Pancreas (tissue), 10 donors: ENCODE results near the gene MAGEA4. TPM values are rescaled to one million over a fixed set of nuclear protein-coding genes. Genes with fewer than 3 reads are reported as not detected.

Experiments used
- ATAC-seq, 4 donors: fragments of 200-7000 bp; cut with Tn5 transposase; one replicate each; pipeline versions ENCODE4 v1.8.0 to v1.9.1; 2020; ENCODE audit warnings: mild to moderate bottlenecking in 4 of 4, moderate library complexity in 4 of 4
- DNase-seq, 6 donors: peaks; one replicate each; pipeline ENCODE4 v3.0.0-alpha.2; 2020
- FAIRE-seq: peaks from 2 replicates; lab custom pipeline; 2012; peaks lifted over from hg19 to GRCh38; lab: Jason Lieb, UNC
- H3K27ac ChIP-seq, 4 donors: fragments of 200-600 bp; sonication (generic); 1 replicate in 3 of 4; 2 replicates in 1 of 4; pipeline versions ENCODE4 v1.5.0 to v1.8.0; 2020
- H3K27me3 ChIP-seq, 4 donors: fragments of 200-600 bp; one replicate each; pipeline ENCODE4 v1.8.0; 2021
- H3K36me3 ChIP-seq, 3 donors: fragments of 200-600 bp; sonication (generic) in 1 of 3; one replicate each; pipeline versions ENCODE4 v1.5.0 to v1.8.0; 2020 to 2021
- H3K4me1 ChIP-seq, 3 donors: fragments of 200-600 bp; one replicate each; pipeline ENCODE4 v1.8.0; 2021
- H3K4me3 ChIP-seq, 4 donors: fragments of 200-600 bp; sonication (generic) in 2 of 4; one replicate each; pipeline versions ENCODE4 v1.5.0 to v1.8.0; 2020 to 2021
- H3K9me3 ChIP-seq, 4 donors: fragments of 200-600 bp; one replicate each; pipeline ENCODE4 v1.8.0; 2021
- WGBS, 2 donors: extraction: QIAGEN DNeasy Blood & Tissue Kit; methylation state at CpG; one replicate each; pipeline ENCODE4 v1.1.7; 2013; 5-methylcytosine and 5-hydroxymethylcytosine counted together
- intact Hi-C, 3 donors: fragments of 100-400 bp; cut with DNase I; formaldehyde crosslinking; loops; one replicate each; pipeline versions ENCODE4 v1.11.1 to v1.14.2; 2022
- polyA plus RNA-seq, 2 donors: library from polyadenylated mRNA; stranded (reverse); fragments of 200-250 nt; gene quantifications; one replicate each; pipeline ENCODE4 v1.2.3, GENCODE V29; 2013
- total RNA-seq, 6 donors: library from RNA; stranded (reverse); fragmentation: NEBNext Ultra II Directional in 4 of 6; extraction: Animal tissue kit (Norgen Biotek cat#: 25700) in 4 of 6; gene quantifications; one replicate each; pipeline versions ENCODE4 v1.2.1 to v1.2.4, GENCODE V29; 2021 to 2023
- TF ChIP-seq, protein P1 (sequence below), 4 donors: fragments of 200-600 bp; sonication (generic) in 3 of 4; IDR thresholded peaks; one replicate each; pipeline versions ENCODE4 v1.5.0 to v1.8.0; 2021; ENCODE audit warnings: antibody characterized with exemption in 4 of 4
- donor health status: healthy with polysubstance abuse.
- donor health status: DM: no; HTN: no; CAD: no; lungs with moderate emphysema.
- donor health status: DM: no; HTN: no; CAD: no.
- donor health status: control.
- donor health status: control.
- donor health status: Bipolar disorder and iron deficiency.
- donor health status: DM: yes; HTN: yes; CAD: no.
- donor health status: DM: no; HTN: no; CAD: no.
- donor health status: DM: no; HTN: no; CAD: no.
- donor health status: DM: yes; HTN: yes; CAD: no.

Gene MAGEA4
- total and polyA plus RNA-seq, 8 donors, result not detected

GRCh38 chrX:151966236-151966635 lies 53.5 kb downstream of the MAGEA4 start:
- no peak for FAIRE-seq
- H3K4me1 ChIP-seq, result no peaks in the 10 kb centered on the region
- no peak for ATAC-seq
- intact Hi-C loops, result no loop called here
- TF ChIP-seq, protein P1, sequence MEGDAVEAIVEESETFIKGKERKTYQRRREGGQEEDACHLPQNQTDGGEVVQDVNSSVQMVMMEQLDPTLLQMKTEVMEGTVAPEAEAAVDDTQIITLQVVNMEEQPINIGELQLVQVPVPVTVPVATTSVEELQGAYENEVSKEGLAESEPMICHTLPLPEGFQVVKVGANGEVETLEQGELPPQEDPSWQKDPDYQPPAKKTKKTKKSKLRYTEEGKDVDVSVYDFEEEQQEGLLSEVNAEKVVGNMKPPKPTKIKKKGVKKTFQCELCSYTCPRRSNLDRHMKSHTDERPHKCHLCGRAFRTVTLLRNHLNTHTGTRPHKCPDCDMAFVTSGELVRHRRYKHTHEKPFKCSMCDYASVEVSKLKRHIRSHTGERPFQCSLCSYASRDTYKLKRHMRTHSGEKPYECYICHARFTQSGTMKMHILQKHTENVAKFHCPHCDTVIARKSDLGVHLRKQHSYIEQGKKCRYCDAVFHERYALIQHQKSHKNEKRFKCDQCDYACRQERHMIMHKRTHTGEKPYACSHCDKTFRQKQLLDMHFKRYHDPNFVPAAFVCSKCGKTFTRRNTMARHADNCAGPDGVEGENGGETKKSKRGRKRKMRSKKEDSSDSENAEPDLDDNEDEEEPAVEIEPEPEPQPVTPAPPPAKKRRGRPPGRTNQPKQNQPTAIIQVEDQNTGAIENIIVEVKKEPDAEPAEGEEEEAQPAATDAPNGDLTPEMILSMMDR (IDR thresholded peaks at IDR 0.05), result no peak
- no peak for DNase-seq
- no peaks in the 10 kb centered on the region for H3K27me3 ChIP-seq
- no peaks in the 10 kb centered on the region for H3K9me3 ChIP-seq
- 81% methylated on average over 6 of the region's 6 CpGs for WGBS, 2 donors
- no peaks in the 10 kb centered on the region for H3K36me3 ChIP-seq
- H3K4me3 ChIP-seq, result no peak overlapping the region
- H3K27ac ChIP-seq, result no peak overlapping the region

- FAIRE-seq, result no peak
- H3K36me3 ChIP-seq, result no peaks in the 10 kb centered on the region
- H3K4me3 ChIP-seq, result no peak overlapping the region
- WGBS, 2 donors, result 37 to 45% methylated on average over 7 of the region's 7 CpGs
- ATAC-seq, result no peak
- no peak for DNase-seq
- no peaks in the 10 kb centered on the region for H3K4me1 ChIP-seq
- H3K27me3 ChIP-seq, result no peaks in the 10 kb centered on the region
- no peak overlapping the region for H3K27ac ChIP-seq
- intact Hi-C loops, result no loop called here
- no peaks in the 10 kb centered on the region for H3K9me3 ChIP-seq
- TF ChIP-seq, protein P1 (IDR thresholded peaks at IDR 0.05), result no peak
Observed at GRCh38 chrX:151970027-151970426, 57.3 kb downstream of the MAGEA4 start.

GRCh38 chrX:151970661-151971060 lies 58.0 kb downstream of the MAGEA4 start:
- FAIRE-seq (no peak), DNase-seq (peak in 4 of 6 donors; percentile 33 to 63 (median 50)), ATAC-seq (peak; percentile 44 to 69 (median 60))
- TF ChIP-seq, protein P1 (IDR thresholded peaks at IDR 0.05), result no peak
- Histone ChIP-seq H3K27me3 (no peaks in the 10 kb centered on the region), H3K9me3 (no peaks in the 10 kb centered on the region), H3K4me1 (no peaks in the 10 kb centered on the region), H3K36me3 (no peaks in the 10 kb centered on the region), H3K27ac (peak overlapping the region in 2 of 4 donors; percentile 21 to 46), H3K4me3 (no peak overlapping the region)
- 49 to 54% methylated on average over 6 of the region's 6 CpGs for WGBS, 2 donors
- intact Hi-C loops, result no loop called here

- Histone ChIP-seq H3K4me1 (no peaks in the 10 kb centered on the region), H3K4me3 (peak overlapping the region in 2 of 4 donors; percentile 38 to 52), H3K27ac (peak overlapping the region in 2 of 4 donors; percentile 53 to 59), H3K9me3 (no peaks in the 10 kb centered on the region), H3K27me3 (no peaks in the 10 kb centered on the region), H3K36me3 (no peaks in the 10 kb centered on the region)
- TF ChIP-seq, protein P1 (IDR thresholded peaks at IDR 0.05), result no peak
- DNase-seq (no peak), FAIRE-seq (no peak), ATAC-seq (no peak)
- 44 to 57% methylated on average over 4 of the region's 4 CpGs for WGBS, 2 donors
- intact Hi-C loops, result no loop called here
Observed at GRCh38 chrX:151973060-151973661, 60.5 kb downstream of the MAGEA4 start.

DNA sequence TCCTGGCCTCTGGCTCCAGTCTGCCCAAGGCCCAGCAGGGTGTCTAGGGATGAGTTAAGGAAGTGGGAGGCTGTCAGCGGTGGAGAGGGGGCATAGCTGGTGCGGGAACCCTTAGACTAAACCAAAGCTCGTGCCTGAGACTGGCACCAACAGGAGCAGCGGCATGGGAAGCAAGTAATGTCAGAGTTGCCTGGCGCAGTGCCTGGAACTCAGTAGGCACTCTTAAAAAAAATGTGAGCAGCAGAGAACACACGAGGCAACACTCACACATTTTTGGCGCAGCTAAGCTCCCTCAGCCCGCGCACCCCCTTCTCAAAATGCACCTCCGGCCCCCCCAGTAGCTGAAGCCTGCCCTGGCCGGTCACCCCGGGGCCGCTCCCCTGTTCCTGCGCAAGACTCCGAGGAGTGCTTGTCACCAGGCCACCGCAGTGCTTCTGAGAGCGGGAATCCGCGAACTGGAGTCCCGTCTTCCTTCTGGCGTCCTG lies 61.2 kb downstream of the MAGEA4 start:
- Histone ChIP-seq H3K9me3 (no peaks in the 10 kb centered on the region), H3K4me3 (peak overlapping the region in 3 of 4 donors; percentile 23 to 52 (median 38)), H3K27me3 (no peaks in the 10 kb centered on the region), H3K27ac (peak overlapping the region in 3 of 4 donors; percentile 23 to 59 (median 53)), H3K36me3 (no peaks in the 10 kb centered on the region), H3K4me1 (no peaks in the 10 kb centered on the region)
- TF ChIP-seq, protein P1 (IDR thresholded peaks at IDR 0.05), result no peak
- peak; percentile 22 to 43 (median 26) for ATAC-seq
- FAIRE-seq, result no peak
- intact Hi-C loops, result no loop called here
- peak in 3 of 6 donors; percentile 18 to 57 (median 34) for DNase-seq
- WGBS, 2 donors, result 14 to 33% methylated on average over 21 of the region's 21 CpGs
